Mesenchymal stem cell (in vitro differentiated cells and primary cell): ENCODE data around the gene GET3.
"Not testable (repeated sequence)": the region's sequence is repeated elsewhere in the genome, so short reads cannot be mapped to it uniquely, and the experiment has no call there.

Source experiments
- DNase-seq: peaks from one replicate; pipeline ENCODE4 v3.0.0-alpha.2; 2013
- H2AFZ ChIP-seq: one replicate; pipeline ENCODE4 v1.6.1; 2013; ENCODE audit warnings: low read depth, mild to moderate bottlenecking, control low read depth, inconsistent platforms, low read length, moderate library complexity
- H2AK5ac ChIP-seq: 2 replicates; pipeline ENCODE4 v1.6.1; 2013; ENCODE audit warnings: low read length, moderate library complexity, mild to moderate bottlenecking, inconsistent platforms; ENCODE audit not compliant: severe bottlenecking
- H2BK120ac ChIP-seq: one replicate; pipeline ENCODE4 v1.6.1; 2013; ENCODE audit warnings: low read depth, mild to moderate bottlenecking, inconsistent platforms, low read length, moderate library complexity
- H2BK12ac ChIP-seq, 2 experiments: one replicate each; pipeline ENCODE4 v1.6.1; 2013; ENCODE audit warnings: inconsistent platforms in 2 of 2, low read length in 2 of 2, mild to moderate bottlenecking in 2 of 2, moderate library complexity in 2 of 2, control low read depth in 1 of 2
- H2BK15ac ChIP-seq: one replicate; pipeline ENCODE4 v1.6.1; 2013; ENCODE audit warnings: mild to moderate bottlenecking, low read depth, inconsistent platforms; ENCODE audit not compliant: poor library complexity, severe bottlenecking
- H2BK5ac ChIP-seq: 2 replicates; pipeline ENCODE4 v1.6.1; 2013; ENCODE audit warnings: low read depth, mild to moderate bottlenecking, low read length, control low read depth, inconsistent platforms; ENCODE audit not compliant: poor library complexity, severe bottlenecking
- H3K14ac ChIP-seq, 2 experiments: one replicate each; pipeline ENCODE4 v1.6.1; 2013; ENCODE audit warnings: inconsistent platforms in 2 of 2, low read length in 2 of 2, control low read depth in 1 of 2, mild to moderate bottlenecking in 1 of 2, moderate library complexity in 1 of 2
- H3K18ac ChIP-seq, 2 experiments: one replicate each; pipeline ENCODE4 v1.6.1; 2013; ENCODE audit warnings: inconsistent platforms in 2 of 2, low read length in 2 of 2, control low read depth in 1 of 2, low read depth in 1 of 2, mild to moderate bottlenecking in 1 of 2
- H3K23ac ChIP-seq, 2 experiments: one replicate each; pipeline ENCODE4 v1.6.1; 2013; ENCODE audit warnings: inconsistent platforms in 2 of 2, low read length in 2 of 2, mild to moderate bottlenecking in 2 of 2, moderate library complexity in 2 of 2, control low read depth in 1 of 2
- H3K27ac ChIP-seq: 2 replicates; pipeline ENCODE4 v1.5.1; 2013; ENCODE audit warnings: mild to moderate bottlenecking, moderate library complexity, low read length, control low read depth, inconsistent platforms; ENCODE audit not compliant: poor library complexity, severe bottlenecking
- H3K27me3 ChIP-seq, 2 experiments: 2 replicates each; pipeline versions ENCODE4 v1.6.1 to v1.7.0; 2013; ENCODE audit warnings: low read length in 2 of 2, mild to moderate bottlenecking in 2 of 2, moderate library complexity in 2 of 2, control low read depth in 1 of 2, inconsistent platforms in 1 of 2; ENCODE audit not compliant: control insufficient read depth in 1 of 2, insufficient read depth in 1 of 2
- H3K36me3 ChIP-seq, 2 experiments: 2 replicates each; pipeline versions ENCODE4 v1.6.1 to v1.7.0; 2013; ENCODE audit warnings: low read length in 2 of 2, control low read depth in 1 of 2, inconsistent platforms in 1 of 2, low read depth in 1 of 2, mild to moderate bottlenecking in 1 of 2; ENCODE audit not compliant: insufficient read depth in 2 of 2, control insufficient read depth in 1 of 2
- H3K4ac ChIP-seq, 2 experiments: one replicate each; pipeline ENCODE4 v1.6.1; 2013; ENCODE audit warnings: inconsistent platforms in 2 of 2, low read length in 2 of 2, mild to moderate bottlenecking in 2 of 2, moderate library complexity in 2 of 2, control low read depth in 1 of 2, low read depth in 1 of 2
- H3K4me1 ChIP-seq: 2 replicates; pipeline ENCODE4 v1.6.1; 2013; ENCODE audit warnings: low read depth, low read length, control low read depth; ENCODE audit not compliant: control insufficient read depth, insufficient read depth
- H3K4me2 ChIP-seq: 2 replicates; pipeline ENCODE4 v1.6.1; 2013; ENCODE audit warnings: low read length, mild to moderate bottlenecking, inconsistent platforms; ENCODE audit not compliant: poor library complexity, severe bottlenecking
- H3K4me3 ChIP-seq, 2 experiments: 2 replicates each; pipeline versions ENCODE4 v1.5.1 to v1.7.0; 2013; ENCODE audit warnings: low read length in 2 of 2, mild to moderate bottlenecking in 2 of 2, control low read depth in 1 of 2, low read depth in 1 of 2; ENCODE audit not compliant: insufficient read depth in 1 of 2
- H3K79me1 ChIP-seq: replicated peaks from 2 replicates; pipeline ENCODE4 v1.6.1; 2013; ENCODE audit warnings: mild to moderate bottlenecking, control low read depth, low read length, inconsistent platforms; ENCODE audit not compliant: poor library complexity, severe bottlenecking
- H3K9ac ChIP-seq: 2 replicates; pipeline ENCODE4 v1.7.0; 2013; ENCODE audit warnings: mild to moderate bottlenecking, low read length, moderate library complexity
- H3K9me3 ChIP-seq: 2 replicates; pipeline ENCODE4 v1.7.0; 2013; ENCODE audit warnings: mild to moderate bottlenecking, low read length; ENCODE audit not compliant: control insufficient read depth
- H4K8ac ChIP-seq: one replicate; pipeline ENCODE4 v1.6.1; 2013; ENCODE audit warnings: inconsistent platforms, mild to moderate bottlenecking, low read length, moderate library complexity
- H4K91ac ChIP-seq: one replicate; pipeline ENCODE4 v1.6.1; 2013; ENCODE audit warnings: mild to moderate bottlenecking, low read length, inconsistent platforms
- WGBS: methylation state at CpG from one replicate; pipeline ENCODE4 v1.1.7; 2013; ENCODE audit warnings: mixed read lengths; 5-methylcytosine and 5-hydroxymethylcytosine counted together

Gene GET3

DNA sequence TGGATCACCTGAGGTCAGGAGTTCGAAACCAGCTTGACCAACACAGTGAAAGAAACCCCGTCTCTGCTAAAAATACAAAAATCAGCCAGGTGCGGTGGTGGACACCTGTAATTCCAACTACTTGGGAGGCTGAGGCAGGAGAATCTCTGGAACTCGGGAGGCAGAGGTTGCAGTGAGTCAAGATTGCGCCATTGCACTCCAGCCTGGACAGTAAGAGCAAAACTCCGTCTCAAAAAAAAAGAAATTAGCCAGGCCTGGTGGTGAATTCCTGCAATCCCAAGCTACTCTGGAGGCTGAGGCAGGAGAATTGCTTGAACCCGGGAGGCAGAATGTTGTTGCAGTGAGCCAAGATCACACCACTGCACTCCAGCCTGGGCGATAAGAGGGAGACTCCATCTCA lies 28.7 kb upstream of the GET3 start:
- H3K79me1 ChIP-seq = peaks cover 43% of the 10 kb centered on the region
- H3K4me2 ChIP-seq = no peak overlapping the region
- no peak overlapping the region for H2AK5ac ChIP-seq
- no peak overlapping the region for H3K23ac ChIP-seq
- H3K9me3 ChIP-seq = no peaks in the 10 kb centered on the region
- no peak overlapping the region for H3K9ac ChIP-seq
- H3K4me3 ChIP-seq = no peak overlapping the region
- H3K18ac ChIP-seq = no peak overlapping the region
- H2BK15ac ChIP-seq = no peak overlapping the region
- no peak overlapping the region for H4K91ac ChIP-seq
- H4K8ac ChIP-seq = no peak overlapping the region
- no peak overlapping the region for H3K4ac ChIP-seq
- peaks cover 78 to 90% of the 10 kb centered on the region in 2 experiments for H3K36me3 ChIP-seq
- H3K27me3 ChIP-seq = no peaks in the 10 kb centered on the region
- H3K14ac ChIP-seq = no peak overlapping the region
- WGBS = 98% methylated on average over 8 of the region's 8 CpGs
- H2AFZ ChIP-seq = no peak overlapping the region
- H3K27ac ChIP-seq = no peak overlapping the region
- H3K4me1 ChIP-seq = no peaks in the 10 kb centered on the region
- H2BK5ac ChIP-seq = no peak overlapping the region
- H2BK120ac ChIP-seq = no peak overlapping the region
- DNase-seq = no peak
- H2BK12ac ChIP-seq = no peak overlapping the region

DNA sequence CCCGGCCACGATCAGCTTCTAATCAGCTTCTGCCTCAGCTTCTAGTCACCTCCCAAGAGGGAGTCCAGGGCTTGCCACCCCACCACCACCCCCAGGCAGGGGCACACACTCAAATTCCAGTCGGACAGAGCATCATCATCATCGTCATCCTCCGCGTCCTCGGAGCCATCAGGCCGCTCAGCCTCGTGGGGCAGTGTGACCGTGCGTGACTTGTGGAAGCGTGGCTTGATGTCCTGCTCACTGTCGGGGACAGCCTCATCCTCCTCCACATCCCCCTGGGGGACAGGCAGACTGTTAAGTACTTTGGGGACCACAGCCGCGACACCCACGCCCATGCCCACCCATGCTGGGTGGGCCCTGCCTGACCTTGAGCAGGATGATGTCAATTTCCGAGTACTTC lies 26.1 kb upstream of the GET3 start:
- Histone ChIP-seq H3K9ac (no peak overlapping the region), H2BK5ac (no peak overlapping the region), H2BK12ac (no peak overlapping the region), H3K79me1 (peaks cover 44% of the 10 kb centered on the region), H3K23ac (no peak overlapping the region), H3K27ac (no peak overlapping the region), H3K4me2 (no peak overlapping the region), H2AFZ (no peak overlapping the region), H3K4me3 (no peak overlapping the region), H3K4ac (no peak overlapping the region), H3K36me3 (peaks cover 82 to 90% of the 10 kb centered on the region in 2 experiments), H2BK15ac (no peak overlapping the region), H3K9me3 (no peaks in the 10 kb centered on the region), H3K14ac (no peak overlapping the region), H3K18ac (no peak overlapping the region), H4K8ac (no peak overlapping the region), H4K91ac (no peak overlapping the region), H2AK5ac (no peak overlapping the region), H2BK120ac (no peak overlapping the region), H3K27me3 (no peaks in the 10 kb centered on the region), H3K4me1 (no peaks in the 10 kb centered on the region)
- 98% methylated on average over 17 of the region's 17 CpGs for WGBS
- no peak for DNase-seq

- H4K91ac ChIP-seq, H3K4me1 ChIP-seq, H3K27me3 ChIP-seq, H3K4me3 ChIP-seq, H3K27ac ChIP-seq, H3K14ac ChIP-seq, DNase-seq, H2AFZ ChIP-seq, H2BK15ac ChIP-seq, H2BK12ac ChIP-seq, H2AK5ac ChIP-seq, H2BK5ac ChIP-seq, H4K8ac ChIP-seq, H3K4me2 ChIP-seq, H3K9me3 ChIP-seq, H3K18ac ChIP-seq, H2BK120ac ChIP-seq, H3K23ac ChIP-seq, H3K9ac ChIP-seq, H3K4ac ChIP-seq: not testable (repeated sequence)
- peaks cover 36% of the 10 kb centered on the region for H3K79me1 ChIP-seq
- whole genome bisulfite sequencing = 34% methylated on average over 9 of the region's 14 CpGs
- H3K36me3 ChIP-seq = peaks cover 80 to 89% of the 10 kb centered on the region in 2 experiments
These were observed 25.2 kb upstream of the GET3 start for GRCh38 chr19:12712077-12712476.

DNA sequence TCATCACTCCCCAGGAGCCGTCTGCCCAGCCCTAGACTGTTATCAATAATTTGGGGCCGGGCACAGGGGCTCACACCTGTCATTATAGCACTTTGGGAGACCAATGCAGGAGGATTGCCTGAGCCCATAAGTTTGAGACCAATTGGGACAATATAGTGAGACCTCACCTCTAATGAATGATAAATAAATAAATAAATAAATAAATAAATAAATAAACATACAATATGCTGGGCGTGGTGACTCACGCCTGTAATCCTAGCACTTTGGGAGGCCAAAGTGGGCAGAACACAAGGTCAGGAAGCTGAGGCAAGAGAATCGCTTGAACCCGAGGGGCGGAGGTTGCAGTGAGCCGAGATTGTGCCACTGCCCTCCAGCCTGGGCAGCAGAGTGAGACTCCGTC lies 24.0 kb upstream of the GET3 start:
- H3K79me1 ChIP-seq = peaks cover 34% of the 10 kb centered on the region
- not testable (repeated sequence) for H3K4me1 ChIP-seq, H3K4ac ChIP-seq, H2BK5ac ChIP-seq, DNase-seq, H3K9me3 ChIP-seq, H2AFZ ChIP-seq, H3K27ac ChIP-seq, H3K23ac ChIP-seq, H2BK12ac ChIP-seq, H3K9ac ChIP-seq, H2BK15ac ChIP-seq, H4K91ac ChIP-seq, H3K4me2 ChIP-seq, H3K18ac ChIP-seq, H2BK120ac ChIP-seq, H3K14ac ChIP-seq, H4K8ac ChIP-seq, H3K27me3 ChIP-seq, H2AK5ac ChIP-seq, H3K4me3 ChIP-seq
- H3K36me3 ChIP-seq = peaks cover 83 to 84% of the 10 kb centered on the region in 2 experiments
- WGBS = 90% methylated on average over 7 of the region's 9 CpGs
